ENCODE results near the gene EPDR1.

Gene EPDR1

DNA sequence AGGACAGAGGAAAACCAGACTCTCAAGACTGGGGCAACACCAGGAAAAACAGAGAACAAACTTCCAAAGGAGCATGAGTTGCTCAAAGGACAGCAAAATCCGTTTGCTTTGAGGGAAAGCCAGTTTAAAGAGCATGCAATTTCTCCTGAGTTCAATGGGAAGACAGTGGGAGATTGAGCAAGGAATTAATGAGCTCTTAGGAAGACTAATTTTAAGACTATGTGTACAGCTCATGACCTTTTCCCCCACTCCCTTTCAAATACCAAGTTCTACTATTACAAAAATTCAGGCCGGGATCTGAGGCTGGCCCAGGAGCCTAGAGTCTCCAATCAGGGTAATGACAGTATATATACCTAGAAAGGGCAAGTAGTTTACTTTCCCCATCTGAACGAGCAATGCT lies 79.2 kb downstream of the EPDR1 start:
- no peak overlapping the region for H3K27ac ChIP-seq (ENCODE audit: insufficient read depth, low read depth, low read length, poor library complexity, severe bottlenecking)
- no peaks in the 10 kb centered on the region for H3K9me3 ChIP-seq (ENCODE audit: control insufficient read depth, low read length)
- H3K4me1 ChIP-seq (ENCODE audit: control insufficient read depth, insufficient read depth, low read length): no peaks in the 10 kb centered on the region
- no peaks in the 10 kb centered on the region for H3K36me3 ChIP-seq (ENCODE audit: control insufficient read depth, insufficient read depth, low read length)
- whole genome bisulfite sequencing, 2 experiments: 86 to 93% methylated on average over 3 of the region's 3 CpGs
- no peak overlapping the region for H3K4me3 ChIP-seq (ENCODE audit: insufficient read depth, low read depth, low read length)
- H3K27me3 ChIP-seq (ENCODE audit: control insufficient read depth, insufficient read depth, low read length, poor library complexity, severe bottlenecking): no peaks in the 10 kb centered on the region

DNA sequence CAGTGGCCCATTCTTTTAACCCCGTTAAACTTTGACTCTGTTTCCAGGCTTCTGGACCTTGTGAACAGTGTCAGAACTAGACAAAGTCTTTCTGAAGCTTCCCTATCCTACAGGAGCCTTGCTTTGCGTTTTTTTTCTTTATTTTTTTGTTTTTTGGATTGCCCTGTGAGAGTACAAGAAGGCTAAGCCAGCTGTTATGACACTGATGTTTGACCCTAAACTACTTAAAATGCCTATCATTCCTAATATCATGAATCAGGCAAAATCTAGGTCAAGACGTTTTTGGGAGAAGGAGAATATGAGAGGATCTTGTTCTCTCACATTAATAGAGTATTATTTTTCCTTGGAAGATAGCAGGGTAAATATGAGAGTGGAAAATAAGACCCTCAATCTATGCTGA lies 79.8 kb downstream of the EPDR1 start:
- 78 to 97% methylated on average over 2 to 3 of the region's 3 CpGs for WGBS, 2 experiments
- Histone ChIP-seq H3K4me1 (ENCODE audit: control insufficient read depth, insufficient read depth, low read length) (no peaks in the 10 kb centered on the region), H3K27me3 (ENCODE audit: control insufficient read depth, insufficient read depth, low read length, poor library complexity, severe bottlenecking) (no peaks in the 10 kb centered on the region), H3K9me3 (ENCODE audit: control insufficient read depth, low read length) (no peaks in the 10 kb centered on the region), H3K36me3 (ENCODE audit: control insufficient read depth, insufficient read depth, low read length) (no peaks in the 10 kb centered on the region), H3K4me3 (ENCODE audit: insufficient read depth, low read depth, low read length) (no peak overlapping the region), H3K27ac (ENCODE audit: insufficient read depth, low read depth, low read length, poor library complexity, severe bottlenecking) (no peak overlapping the region)
